Measurements from ENCODE around the gene SMIM1. TPM values are rescaled to one million over a fixed set of nuclear protein-coding genes. Genes with fewer than 3 reads are reported as not detected.
A peak's percentile ranks its signal among the peaks of the same experiment; 100 is the strongest.
"Not testable (repeated sequence)": the region's sequence is repeated elsewhere in the genome, so short reads cannot be mapped to it uniquely, and the experiment has no call there.

SMIM1 gene
- total RNA-seq, 1 experiment from 2014 or later: not detected

DNA sequence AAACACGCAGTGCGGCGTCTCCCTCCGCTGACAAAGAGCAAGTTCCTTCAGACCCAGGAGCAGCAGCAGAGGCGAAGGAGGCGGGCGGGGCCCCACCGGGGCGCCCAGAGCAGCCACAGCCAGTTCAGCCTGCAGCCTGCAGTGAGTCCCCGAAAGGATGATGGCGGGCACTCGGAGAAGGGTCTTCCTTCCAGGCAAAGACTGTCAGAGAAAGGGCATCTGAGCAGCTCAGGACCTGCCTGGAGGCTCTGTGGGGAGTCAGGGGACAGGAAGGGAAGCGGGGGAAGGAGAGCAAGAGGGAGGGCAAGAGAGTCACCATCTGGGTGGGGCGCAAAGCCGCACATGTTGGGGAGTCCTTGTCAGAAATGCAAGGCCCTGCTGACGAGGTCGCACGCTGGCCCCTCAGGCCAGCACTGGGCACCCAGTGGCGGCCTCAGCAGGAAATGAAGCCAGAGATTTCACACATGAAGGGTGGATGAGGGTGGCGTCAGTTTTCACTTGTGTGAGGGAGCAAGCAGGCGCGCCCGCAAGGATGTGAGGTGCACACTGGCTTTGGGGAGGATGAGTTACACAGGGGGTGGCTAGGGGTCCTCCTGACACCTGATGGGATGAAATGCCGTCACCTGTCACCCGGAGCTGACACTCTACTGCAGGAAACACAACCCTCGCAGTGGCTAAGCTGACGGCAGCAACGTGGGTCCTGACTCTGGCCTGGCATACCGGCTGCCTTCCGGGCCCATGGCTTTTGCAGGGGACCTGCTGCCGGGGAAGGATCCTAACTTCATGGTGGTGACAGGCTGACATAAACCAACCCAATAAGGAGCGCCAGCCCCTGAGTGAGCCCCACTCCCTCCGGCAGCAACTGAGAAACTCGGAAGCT, 17.1 kb downstream of the SMIM1 start:
- DNase-seq (ENCODE audit: extremely low read depth, low read depth): no peak

DNA sequence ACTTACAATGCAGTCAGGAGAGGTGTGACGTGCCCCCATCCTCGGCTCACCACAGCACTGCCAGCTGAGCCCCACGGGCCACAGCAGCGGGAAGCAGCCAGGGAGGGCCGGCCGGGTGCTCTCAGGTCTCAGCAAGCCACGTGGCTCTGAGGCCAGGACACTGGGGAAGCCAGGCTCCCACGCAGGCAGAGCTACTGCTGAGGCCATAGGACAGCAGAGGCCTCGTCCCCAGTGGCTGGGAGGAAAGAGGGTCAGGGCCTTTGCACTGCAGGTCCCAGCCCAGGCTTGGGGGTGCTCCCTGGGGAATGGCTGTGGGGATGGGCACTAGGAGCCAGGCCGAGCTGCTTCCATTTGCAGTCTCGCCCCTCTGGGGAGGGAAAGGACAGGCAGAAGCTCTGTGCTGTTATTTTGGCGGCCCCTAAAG, 18.0 kb downstream of the SMIM1 start:
- no peak for DNase-seq (ENCODE audit: extremely low read depth, low read depth)

DNA sequence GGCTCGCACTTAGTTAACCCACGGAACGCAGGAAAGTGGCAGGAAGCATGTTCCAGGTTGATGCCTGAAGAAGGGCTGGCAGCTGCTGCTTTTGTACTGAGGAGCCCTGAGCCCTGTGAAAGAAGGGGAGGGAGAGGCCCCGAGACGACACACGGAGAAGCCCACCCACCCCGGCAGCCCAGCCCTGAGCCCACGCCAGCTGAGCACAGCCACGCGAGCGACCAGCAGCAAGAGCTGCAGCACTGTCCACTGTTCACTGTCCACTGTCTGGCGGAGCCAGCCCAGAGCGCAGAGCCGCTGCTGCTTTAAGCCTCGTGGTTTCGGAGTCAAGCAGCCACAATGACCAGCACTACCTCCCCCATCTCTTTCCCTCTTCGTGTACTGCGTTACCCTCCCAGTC, 18.4 kb downstream of the SMIM1 start:
- no peak for DNase-seq (ENCODE audit: extremely low read depth, low read depth)

DNA sequence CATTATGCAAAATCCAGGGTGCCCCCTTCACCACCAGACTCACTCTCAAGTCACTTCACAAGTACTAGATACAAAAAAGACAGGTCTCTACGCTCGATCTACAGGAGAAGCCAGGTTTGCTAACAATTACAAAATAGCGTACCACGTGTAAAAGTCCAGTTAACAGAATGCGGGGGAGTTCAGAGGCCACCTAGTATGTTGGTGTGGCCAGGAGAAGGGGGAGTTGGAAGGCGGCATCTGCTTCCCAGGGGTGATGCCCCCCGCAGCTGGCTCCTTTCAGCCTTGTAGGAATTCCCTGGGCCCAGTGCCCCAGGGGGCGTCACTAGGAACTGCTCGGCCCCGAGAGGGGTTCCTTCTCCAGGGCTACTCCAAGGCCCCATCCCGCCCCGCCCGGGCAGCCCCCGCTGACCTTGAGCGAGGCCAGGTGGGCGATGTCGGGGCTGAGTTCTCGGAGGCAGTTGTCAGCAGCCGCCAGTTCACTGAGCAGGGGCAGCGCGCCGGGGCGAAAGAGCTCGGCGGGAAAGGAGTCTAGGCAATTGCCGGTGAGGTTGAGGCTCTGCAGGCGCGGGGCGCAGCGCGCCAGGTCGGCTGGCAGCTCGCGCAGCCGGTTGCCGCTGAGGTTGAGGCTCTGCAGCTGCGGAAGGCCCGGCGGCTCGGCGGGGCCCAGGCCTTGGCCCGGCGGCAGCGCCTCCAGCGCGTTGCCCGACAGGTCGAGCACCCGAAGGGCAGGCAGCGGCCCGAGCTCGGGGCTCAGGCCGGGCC, 23.1 kb downstream of the SMIM1 start:
- no peak for DNase-seq (ENCODE audit: extremely low read depth, low read depth)

DNA sequence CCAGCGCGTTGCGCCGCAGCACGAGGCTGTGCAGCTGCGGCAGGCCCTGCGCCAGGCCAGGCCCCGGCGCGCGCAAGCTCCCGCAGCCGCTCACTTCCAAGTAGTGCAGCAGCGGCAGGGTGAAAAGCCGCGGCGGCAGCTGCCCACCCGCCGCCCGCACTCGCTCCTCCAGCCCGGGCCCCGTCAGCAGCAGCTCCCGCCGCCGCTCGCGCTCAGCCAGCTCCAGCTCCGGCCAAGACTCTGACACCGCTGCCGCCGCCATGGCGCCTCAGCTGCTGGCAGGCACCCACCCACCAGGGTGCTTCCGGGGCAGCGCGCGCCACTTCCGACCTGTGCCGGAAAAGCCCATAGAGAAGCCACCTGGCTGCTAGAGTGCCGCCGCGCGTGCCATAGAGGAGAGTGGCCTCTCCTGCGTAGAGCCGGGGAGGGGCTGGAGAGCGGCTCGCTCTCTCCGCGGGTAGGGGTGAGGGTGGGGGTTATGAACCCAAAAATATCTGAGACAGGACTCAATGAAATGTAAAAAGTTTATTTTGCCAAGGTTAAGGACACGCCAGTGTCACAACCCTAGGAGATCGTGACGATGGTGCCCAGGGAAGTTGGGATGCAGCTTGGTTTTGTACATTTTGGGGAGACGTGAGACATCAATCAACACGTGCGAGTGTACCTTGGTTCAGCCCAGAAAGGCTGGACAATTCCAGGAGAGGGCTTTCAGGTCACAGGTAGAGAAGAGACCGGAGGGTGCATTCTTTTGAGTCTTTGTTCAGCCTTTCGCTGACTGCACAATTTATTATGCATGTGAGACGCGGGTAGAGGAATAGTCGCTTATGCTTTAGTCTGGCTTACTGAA, 23.9 kb downstream of the SMIM1 start, which contains the start of gene LRRC47:
Gene LRRC47 (minus strand): TSS at position 284 of the 847 bp plus-strand sequence. CDS start 22 bp downstream, at position 262.
- DNase-seq (ENCODE audit: extremely low read depth, low read depth): peak; percentile 84

DNA sequence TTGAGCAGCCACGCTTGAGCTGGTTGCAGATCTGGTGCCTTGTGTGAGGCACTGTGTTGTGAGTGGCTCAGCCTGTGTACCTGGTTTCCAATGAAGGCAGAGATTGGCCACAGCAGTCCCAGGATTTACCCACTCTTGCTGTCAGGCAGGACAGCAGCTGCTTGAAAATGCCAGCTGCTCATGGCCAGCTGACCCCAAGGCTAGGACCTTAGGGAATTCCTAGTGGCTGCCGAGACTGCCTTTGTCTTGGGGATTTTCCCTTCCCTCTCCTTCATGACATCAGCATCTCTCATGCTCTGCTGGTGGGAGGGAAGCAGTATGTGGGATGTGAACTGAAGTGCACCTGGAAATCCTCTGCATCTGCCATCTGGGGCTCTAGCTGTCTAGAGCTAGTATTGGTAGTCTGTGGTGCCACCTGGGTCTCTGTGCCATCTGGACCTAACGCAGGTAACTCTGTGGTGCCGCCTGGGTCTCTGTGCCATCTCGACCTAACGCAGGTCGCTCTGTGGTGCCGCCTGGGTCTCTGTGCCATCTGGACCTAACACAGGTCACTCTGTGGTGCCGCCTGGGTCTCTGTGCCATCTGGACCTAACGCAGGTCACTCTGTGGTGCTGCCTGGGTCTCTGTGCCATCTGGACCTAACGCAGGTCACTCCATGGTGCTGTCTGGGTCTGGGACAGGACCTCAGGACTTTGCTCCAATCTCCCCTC, 27.6 kb downstream of the SMIM1 start:
- no peak for DNase-seq (ENCODE audit: extremely low read depth, low read depth)

DNA sequence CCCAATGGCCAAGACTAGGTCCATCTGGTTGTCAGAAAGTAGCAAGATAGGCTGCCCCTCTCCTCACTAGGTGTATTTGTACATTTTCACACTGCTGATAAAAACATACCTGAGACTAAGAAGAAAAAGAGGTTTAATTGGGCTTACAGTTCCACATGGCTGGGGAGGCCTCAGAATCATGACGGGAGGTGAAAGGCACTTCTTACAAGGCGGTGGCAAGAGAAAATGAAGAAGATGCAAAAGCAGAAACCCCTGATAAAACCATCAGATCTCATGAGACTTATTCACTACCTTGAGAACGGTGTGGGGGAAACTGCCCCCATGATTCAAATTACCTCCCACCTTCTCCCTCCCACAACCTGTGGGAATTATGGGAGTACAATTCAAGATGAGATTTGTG, 28.2 kb downstream of the SMIM1 start:
- not testable (repeated sequence) for DNase-seq (ENCODE audit: extremely low read depth, low read depth)

DNA sequence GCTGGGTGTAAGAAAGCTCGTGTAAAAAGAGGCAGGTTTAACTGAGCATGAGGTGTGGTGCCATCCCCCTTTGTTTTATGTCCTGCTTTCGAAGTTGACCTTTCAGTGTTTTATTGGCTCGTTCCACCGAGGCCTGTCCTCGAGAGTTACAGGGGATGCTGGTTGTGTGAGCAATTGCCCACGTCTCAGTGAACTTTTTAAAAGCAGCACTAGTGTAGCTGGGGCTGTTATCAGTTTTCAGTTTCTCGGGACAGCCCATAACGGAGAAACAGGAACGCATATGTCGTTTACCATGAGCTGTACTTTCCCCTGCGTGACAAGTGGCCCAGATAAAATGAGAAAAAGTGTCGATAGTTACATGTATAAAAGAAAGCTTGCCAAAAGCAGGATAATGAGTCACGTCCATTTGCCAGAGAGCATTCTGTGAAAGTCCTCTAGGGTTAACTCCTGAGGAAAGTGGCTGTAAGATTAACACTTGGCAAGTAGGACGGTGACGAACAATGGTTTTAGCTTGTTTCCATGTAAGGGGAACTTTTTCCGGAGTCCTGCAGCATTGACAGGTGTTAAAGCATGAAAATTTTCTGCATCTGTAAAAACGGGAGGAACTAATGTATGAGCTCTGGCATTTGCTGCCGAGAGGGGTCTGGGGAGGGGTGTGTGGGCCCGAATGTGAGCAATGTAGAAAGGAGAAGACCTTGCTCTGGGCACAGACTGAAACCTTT, 31.5 kb downstream of the SMIM1 start:
- DNase-seq (ENCODE audit: extremely low read depth, low read depth): no peak

DNA sequence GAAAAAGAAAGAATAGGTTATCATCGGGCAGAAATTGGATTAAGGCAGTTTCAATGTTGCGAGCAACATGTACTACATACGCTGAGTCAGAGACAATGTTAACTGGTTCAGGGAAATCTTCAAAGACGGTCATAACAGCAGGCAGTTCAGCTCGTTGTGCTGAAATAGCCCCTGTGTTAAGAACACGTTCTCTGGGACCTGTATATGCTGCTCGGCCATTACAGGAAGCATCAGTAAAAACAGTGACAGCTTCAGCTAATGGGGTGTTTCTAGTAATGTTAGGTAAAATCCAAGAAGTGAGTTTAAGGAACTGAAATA, 32.0 kb downstream of the SMIM1 start:
- not testable (repeated sequence) for DNase-seq (ENCODE audit: extremely low read depth, low read depth)

DNA sequence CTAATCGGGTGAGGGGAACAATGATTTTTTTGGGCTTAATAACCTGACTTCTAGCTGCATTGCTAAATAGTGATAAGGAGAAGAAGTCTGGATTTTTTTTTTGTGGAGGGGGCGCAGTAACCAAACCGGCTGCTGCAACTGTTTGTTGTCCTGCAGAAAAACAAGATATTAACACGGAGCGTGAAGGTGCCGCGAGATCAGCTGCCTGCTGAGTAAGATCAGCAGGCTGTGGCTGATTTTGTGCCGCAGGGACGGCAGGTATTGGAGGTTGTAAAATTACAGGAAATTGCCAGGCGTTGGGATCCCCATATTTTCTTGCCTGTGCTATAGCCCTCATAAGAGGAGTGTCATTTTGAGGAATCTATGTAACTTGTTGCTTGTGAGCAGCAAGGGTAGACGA, 32.5 kb downstream of the SMIM1 start:
- no peak for DNase-seq (ENCODE audit: extremely low read depth, low read depth)

DNA sequence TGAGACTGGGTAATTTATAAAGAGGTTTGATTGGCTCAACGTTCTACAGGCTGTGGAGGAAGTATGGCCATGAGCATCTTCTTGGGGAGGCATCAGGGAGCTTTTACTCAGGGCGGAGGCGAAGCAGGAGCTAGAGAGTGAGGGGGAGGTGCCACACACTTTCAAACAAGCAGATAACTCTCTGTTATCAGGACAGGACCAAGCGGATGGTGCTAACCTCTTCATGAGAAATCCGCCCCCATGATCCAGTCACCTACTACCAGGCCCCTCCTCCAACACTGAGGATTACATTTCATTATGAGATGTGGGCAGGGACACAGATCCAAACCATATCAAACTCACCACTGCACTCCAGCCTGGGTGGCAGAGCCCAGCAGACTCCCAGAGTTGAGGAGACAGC, 35.2 kb downstream of the SMIM1 start:
- DNase-seq (ENCODE audit: extremely low read depth, low read depth): no peak

DNA sequence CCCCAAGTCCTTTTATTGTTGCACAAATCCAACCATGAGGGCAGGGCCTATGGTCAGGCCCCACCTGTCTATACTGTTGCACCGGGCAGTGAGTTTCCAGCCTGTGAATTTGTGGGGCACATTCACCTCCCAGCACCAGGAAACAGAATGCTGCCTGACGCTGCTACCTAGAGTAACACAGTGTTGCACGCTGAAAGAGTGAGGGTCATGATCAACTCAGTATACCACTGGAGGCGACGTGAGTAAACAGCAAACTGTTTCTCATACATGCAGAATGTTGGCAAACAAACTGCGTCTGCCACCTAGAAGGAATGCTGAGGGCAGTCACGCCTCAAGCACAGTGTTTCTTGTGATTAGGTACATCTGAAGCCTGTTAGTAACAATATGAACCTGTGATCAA, 37.1 kb downstream of the SMIM1 start:
- no peak for DNase-seq (ENCODE audit: extremely low read depth, low read depth)

DNA sequence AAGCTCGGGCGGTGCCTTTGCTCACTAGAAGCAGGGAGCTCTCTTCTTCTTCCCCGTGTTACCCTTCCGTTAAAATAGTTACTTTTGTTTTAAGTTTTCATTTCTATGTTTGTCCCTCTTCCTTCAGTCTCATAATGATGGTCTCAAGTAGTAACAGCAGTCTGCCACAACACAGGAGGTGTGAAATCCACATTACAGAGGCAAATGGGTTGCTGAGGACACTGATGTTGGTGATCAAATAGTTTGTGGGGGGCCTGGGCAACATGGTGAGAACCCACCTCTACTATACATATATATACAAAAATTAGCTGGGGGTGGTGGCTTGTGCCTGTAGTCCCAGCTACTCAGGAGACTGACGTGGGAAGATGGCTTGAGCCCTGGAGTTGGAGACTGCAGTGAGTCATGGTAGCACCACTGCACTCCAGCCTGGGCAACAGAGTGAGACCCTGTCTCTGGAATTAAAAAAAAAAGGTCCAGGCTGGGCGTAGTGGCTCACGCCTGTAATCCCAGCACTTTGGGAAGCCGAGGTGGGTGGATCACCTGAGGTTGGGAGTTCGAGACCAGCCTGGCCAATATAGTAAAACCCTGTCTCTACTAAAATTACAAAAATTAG, 37.7 kb downstream of the SMIM1 start:
- not testable (repeated sequence) for DNase-seq (ENCODE audit: extremely low read depth, low read depth)

DNA sequence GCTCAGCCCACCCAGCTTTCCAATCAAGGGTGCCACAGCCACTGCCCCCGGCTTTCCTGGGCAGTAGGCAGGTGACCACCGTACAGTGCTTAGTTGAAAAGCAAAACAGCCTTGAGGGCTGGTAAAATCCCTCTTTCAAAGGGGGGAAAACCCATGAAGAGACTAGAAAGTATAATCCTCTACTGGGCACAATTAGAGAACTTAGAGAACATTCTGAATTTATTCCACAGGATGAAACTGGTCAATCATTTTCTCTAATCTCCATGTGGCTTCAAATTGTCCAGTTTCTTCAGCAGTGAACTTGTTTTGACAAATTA, 39.0 kb downstream of the SMIM1 start:
- no peak for DNase-seq (ENCODE audit: extremely low read depth, low read depth)

DNA sequence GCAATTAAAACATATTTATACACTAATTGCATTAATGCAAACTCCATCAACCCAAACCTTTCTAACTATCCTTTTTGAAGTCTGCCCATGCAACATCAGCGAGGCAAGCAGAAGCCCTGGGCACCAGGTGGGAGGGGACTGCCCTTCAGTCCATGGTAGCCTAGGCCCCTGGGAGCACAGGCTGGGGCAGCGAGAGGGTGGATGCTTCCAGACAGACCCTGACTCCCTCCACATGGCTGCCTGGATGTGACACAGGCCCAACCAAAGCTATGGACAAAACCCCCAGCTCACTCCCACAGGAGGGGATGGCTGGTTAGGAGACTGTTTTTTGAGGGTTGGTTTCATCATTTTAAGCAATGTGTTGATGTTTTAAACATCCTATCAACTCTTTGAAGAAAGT, 41.5 kb downstream of the SMIM1 start:
- no peak for DNase-seq (ENCODE audit: extremely low read depth, low read depth)

DNA sequence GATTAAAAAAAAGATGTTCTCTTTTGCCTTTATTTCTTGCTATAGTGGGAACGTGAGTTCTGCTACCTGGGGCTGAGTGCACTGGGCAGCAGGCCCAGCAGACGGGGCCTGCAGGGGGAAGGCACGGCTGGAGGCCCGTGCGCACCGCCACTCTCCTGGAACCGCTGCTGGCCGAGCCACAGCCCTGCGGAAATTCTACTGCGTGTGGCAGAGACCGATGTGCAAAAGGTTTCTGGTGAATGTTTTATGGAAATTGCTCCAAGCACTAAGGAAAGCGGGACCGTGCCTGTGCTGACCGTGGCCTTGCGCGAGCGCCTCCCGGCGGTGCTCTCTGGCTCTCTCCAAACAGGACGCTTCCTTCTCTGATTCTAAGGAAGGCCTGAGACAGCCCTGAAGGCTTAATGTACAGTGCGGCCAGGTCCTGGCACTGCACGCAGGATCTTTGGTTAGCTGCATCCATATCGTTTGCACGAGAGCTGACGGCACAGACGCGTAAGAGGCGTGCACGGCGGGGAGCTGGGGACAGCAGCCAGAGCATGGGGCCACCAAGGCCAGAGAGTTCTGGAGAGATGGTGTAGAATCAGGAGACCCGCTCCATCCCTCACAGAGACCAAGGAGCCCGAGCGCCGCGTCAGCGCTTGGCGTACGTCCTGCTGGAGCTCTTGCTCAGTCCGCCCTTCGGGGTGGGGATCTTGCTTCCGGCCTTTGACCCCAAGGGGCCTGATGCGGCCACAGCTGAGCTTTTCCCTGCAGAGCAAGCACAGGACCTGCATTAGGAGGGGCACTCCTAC, 42.4 kb downstream of the SMIM1 start:
- DNase-seq (ENCODE audit: extremely low read depth, low read depth): no peak

DNA sequence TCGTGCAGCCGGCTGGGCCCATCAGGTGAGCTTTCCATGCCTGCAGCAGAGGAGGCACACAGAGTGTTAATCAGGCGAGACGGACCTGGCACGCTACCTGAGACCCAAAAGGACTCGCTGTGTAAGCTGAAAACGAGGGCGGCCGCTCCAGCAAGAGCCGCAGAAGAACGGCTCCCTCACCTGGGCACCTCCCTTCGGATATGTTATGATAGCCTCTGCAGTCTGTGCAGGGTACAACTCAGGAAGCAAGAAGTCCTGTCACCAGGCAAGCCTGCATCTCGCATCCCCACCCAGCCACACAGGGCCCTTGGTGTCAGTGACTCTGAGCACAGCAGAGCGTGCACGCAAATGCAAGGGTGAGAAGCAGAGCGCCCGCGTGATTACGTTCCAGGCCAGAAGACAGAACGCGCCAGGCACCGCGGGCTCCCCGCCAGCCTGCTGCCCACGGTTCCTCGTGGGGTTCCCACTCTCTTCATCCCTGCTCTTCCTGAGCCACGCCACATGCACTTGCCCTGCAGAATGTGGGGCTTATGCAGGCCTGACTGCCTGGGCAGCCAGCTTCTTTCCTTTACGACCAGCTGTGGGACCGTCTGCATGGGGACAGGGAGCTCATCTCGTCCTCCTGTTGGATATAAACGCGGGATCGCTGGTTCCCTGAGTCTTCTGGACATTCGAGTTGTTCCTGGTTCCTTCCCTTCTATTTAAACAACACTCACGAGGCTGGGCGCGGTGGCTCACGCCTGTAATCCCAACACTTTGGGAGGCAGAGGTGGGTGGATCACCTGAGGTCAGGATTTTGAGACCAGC, 44.0 kb downstream of the SMIM1 start:
- no peak for DNase-seq (ENCODE audit: extremely low read depth, low read depth)

All from NCI-H460 (cell line).